Stimulated activated CD8-positive, alpha-beta memory T cell treated with anti-CD3 and anti-CD28 coated beads, Interleukin-12 subunit alpha, Interleukin-12 subunit beta, amount 100 ng/mL, for 1 hour (primary cell): ENCODE results near the gene EPHA8.

Experiments used
- DNase-seq: peaks from one replicate; pipeline ENCODE4 v3.0.0-alpha.2; 2020; ENCODE audit warnings: low read depth

EPHA8 gene

GRCh38 chr1:22536506-22536905 lies 26.8 kb upstream of the EPHA8 start:
- no peak for DNase-seq

GRCh38 chr1:22537441-22538139 lies 25.7 kb upstream of the EPHA8 start:
- no peak for DNase-seq

- no peak for DNase-seq
Measured at GRCh38 chr1:22539510-22540118, 23.7 kb upstream of the EPHA8 start.

GRCh38 chr1:22540337-22540736 lies 23.0 kb upstream of the EPHA8 start:
- no peak for DNase-seq

- no peak for DNase-seq
Measured at GRCh38 chr1:22542886-22543285, 20.4 kb upstream of the EPHA8 start.

GRCh38 chr1:22543679-22544078 lies 19.6 kb upstream of the EPHA8 start:
- DNase-seq = no peak

GRCh38 chr1:22544606-22545005 lies 18.7 kb upstream of the EPHA8 start:
- no peak for DNase-seq

GRCh38 chr1:22545141-22545540 lies 18.1 kb upstream of the EPHA8 start:
- DNase-seq = no peak

GRCh38 chr1:22547186-22547817 lies 16.0 kb upstream of the EPHA8 start:
- DNase-seq = no peak

- no peak for DNase-seq
Measured at GRCh38 chr1:22547818-22548462, 15.3 kb upstream of the EPHA8 start.

GRCh38 chr1:22550021-22550420 lies 13.3 kb upstream of the EPHA8 start:
- DNase-seq = no peak

- DNase-seq = no peak
Measured at GRCh38 chr1:22551591-22551990, 11.7 kb upstream of the EPHA8 start.

GRCh38 chr1:22552021-22552420 lies 11.3 kb upstream of the EPHA8 start:
- no peak for DNase-seq

- no peak for DNase-seq
Measured at GRCh38 chr1:22553104-22553880, 10.0 kb upstream of the EPHA8 start.

GRCh38 chr1:22553991-22554522 lies 9.2 kb upstream of the EPHA8 start:
- no peak for DNase-seq

- DNase-seq = no peak
Measured at GRCh38 chr1:22555371-22555656, 8.0 kb upstream of the EPHA8 start.

- no peak for DNase-seq
Measured at GRCh38 chr1:22556391-22557104, 6.7 kb upstream of the EPHA8 start.

- DNase-seq = no peak
Measured at GRCh38 chr1:22557341-22557950, 5.8 kb upstream of the EPHA8 start.

- no peak for DNase-seq
Measured at GRCh38 chr1:22563671-22564602, 648 bp downstream of the EPHA8 start.

- DNase-seq = no peak
Measured at GRCh38 chr1:22566161-22566560, 2.9 kb downstream of the EPHA8 start.
